Epithelial cell of proximal tubule (primary cell): Measurements from ENCODE around the gene SREBF1. TPM values are rescaled to one million over a fixed set of nuclear protein-coding genes. Genes with fewer than 3 reads are reported as not detected.

Experiments
- DNase-seq: peaks from one replicate; pipeline ENCODE4 v3.0.0-alpha.2; 2011; ENCODE audit warnings: low read depth
- H3K4me3 ChIP-seq: 2 replicates; pipeline ENCODE4 v1.5.1; 2011; ENCODE audit warnings: low read depth, mild to moderate bottlenecking, low read length
- CTCF ChIP-seq: conservative IDR thresholded peaks from 2 replicates; pipeline ENCODE4 v1.5.1; 2012; ENCODE audit warnings: low read depth, mild to moderate bottlenecking, low read length
- total RNA-seq: library from RNA; depleted of rRNA; stranded (reverse); fragments of >200 nt; gene quantifications from 2 replicates; pipeline ENCODE4 v1.2.3, GENCODE V29; 2015

SREBF1 gene
- total RNA-seq, 1 donor from 2014 or later = 58.3 TPM

DNA sequence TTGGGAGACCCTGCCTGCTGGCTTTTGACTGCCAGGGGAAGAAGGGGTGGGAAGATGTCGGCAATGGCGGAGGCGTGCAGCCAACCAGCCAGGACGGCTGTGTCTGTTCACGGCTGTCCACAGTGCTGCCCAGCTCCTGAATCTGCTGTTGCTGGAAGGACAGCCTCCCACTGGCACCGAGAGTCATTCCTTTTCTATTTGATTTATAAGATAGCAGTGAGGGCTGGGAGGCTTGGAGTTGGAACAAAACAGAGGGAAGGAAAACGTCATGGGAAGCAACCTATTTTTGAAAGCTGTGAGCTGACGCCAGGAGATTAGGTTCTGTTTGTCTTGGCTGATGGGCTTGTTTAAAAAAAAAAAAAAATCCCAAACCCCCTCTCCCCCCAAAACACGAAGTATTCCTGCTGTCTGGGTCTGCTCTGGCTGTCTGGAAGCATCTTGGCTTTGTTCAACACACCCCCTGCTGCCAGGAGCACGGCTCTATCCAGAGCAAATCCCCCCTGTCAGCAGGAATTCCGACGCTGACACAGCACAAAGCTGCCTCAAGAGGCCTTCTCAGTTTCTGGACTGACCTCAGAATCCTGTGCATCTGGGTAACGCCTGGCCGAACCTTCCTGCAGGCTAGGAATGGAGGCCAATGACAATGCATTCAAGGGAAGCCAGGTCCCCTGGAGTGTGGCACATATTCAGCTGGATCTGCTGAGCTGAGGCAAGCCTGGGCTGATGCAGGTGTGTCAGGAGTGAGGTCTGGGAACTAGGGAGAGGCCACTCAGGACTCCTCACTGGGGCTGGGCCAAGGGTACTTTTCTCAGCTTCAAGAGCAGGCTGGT, 41.0 kb upstream of the SREBF1 start:
- TF ChIP-seq CTCF = no peak
- no peak overlapping the region for H3K4me3 ChIP-seq
- DNase-seq = no peak

DNA sequence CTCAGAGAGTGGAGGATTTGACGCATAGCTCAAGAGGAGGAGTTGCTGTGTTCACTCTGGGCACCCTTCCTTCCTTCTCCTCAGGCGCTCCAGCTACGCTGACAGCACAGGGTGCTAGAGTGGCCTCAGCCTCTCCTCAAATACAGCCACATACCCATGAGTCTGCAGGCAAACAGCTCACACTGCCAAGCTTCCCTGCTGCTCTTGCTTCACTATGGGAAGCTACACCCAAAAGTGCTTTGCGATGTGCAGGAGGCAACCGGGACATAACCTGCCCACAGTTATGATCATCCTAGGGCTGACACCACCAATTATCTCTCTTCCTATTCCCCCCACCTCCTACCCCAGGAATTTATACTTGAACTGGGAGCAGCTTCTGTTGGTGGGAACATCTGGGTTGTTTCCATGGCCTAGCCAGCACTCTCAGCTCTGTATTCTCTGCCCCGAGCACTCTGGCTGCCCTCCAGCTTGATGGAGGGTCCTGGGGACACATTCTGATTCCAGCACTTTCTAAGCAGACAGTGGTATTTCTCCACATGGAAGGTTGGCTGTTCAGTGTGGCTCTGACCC, 40.3 kb upstream of the SREBF1 start:
- H3K4me3 ChIP-seq = no peak overlapping the region
- no peak for TF ChIP-seq CTCF
- no peak for DNase-seq

DNA sequence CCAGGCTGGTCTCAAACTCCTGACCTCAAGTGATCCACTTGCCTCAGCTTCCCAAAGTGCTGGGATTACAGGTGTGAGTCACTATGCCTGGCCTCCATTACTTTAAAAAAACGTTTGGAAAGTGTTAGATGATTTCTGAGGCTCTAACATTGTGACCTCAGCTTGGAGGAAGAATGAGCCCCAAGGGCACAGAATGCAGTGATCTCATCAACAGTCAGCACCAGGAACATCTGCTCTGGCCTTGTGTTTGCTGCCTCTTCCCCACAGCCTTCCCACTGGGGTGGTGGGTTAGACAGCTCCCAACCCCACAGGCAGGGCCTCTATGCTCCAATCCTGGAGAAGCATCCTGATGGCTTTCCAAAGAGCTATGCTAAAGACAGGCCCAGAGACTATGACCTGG, 37.7 kb upstream of the SREBF1 start:
- TF ChIP-seq CTCF = no peak
- no peak for DNase-seq
- no peak overlapping the region for H3K4me3 ChIP-seq

GRCh38 chr17:17873450-17873991, 36.7 kb upstream of the SREBF1 start:
- no peak for TF ChIP-seq CTCF
- no peak overlapping the region for H3K4me3 ChIP-seq
- DNase-seq = no peak

DNA sequence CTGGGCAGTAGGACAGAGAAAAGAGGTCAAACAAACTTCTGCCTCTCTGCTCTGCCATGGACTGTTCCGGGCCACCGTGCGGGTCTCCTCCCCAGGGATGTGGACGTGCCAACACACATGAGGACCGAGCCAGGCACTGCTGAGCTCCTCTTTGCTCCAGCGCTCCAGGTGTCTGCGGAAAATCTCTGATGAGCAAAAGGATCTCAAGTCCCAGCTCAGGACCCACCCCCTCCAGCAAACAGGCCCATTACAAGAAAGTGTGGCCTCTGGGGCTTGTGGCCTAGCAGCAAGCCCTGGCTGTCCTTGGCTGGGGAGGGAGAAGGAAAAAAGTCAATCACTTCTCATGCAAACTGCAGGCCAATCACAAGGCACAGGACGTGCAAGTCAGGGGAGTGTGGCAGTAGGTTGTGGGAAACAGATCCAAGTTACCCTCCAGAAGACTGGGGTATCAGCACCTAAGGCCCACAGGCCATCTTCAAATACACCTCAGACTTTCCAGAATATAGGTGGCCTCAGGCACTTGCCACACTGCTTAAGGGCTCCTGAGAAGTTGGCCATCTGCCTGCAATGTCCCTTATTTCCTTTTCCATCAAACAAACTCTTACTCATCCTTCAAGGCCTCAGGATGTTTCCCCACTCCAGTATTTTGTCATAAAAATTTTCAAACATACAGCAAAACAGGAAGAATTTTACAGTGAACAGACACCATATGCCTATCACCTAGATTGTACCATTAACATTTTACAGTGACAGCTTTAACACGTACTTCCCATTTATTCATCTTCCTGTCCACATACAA, 36.0 kb upstream of the SREBF1 start:
- TF ChIP-seq CTCF = no peak
- H3K4me3 ChIP-seq = no peak overlapping the region
- no peak for DNase-seq

- TF ChIP-seq CTCF = no peak
- no peak overlapping the region for H3K4me3 ChIP-seq
- no peak for DNase-seq
Observed at GRCh38 chr17:17871913-17872312, 35.1 kb upstream of the SREBF1 start.
